Naive B cell (primary cell): ENCODE results near the gene DMBT1. TPM values are rescaled to one million over a fixed set of nuclear protein-coding genes. Genes with fewer than 3 reads are reported as not detected.
"Not testable (repeated sequence)": the region's sequence is repeated elsewhere in the genome, so short reads cannot be mapped to it uniquely, and the experiment has no call there.

Experiments used
- ATAC-seq, 2 donors: fragments of 150-1000 bp; cut with Tn5 transposase; 2 replicates each; pipeline ENCODE4 v1.10.0; 2021; ENCODE audit warnings: low read depth in 2 of 2, mild to moderate bottlenecking in 2 of 2, moderate library complexity in 2 of 2
- DNase-seq: peaks from one replicate; pipeline ENCODE4 v3.0.0; 2022
- H3K27ac Mint-ChIP-seq, 6 donors: one replicate each; pipeline ENCODE4 v1.8.0; 2020 to 2022; ENCODE audit warnings: mild to moderate bottlenecking in 6 of 6, mixed read lengths in 6 of 6, moderate library complexity in 5 of 6, inconsistent platforms in 2 of 6
- H3K27me3 Mint-ChIP-seq, 3 donors: one replicate each; pipeline ENCODE4 v1.8.0; 2021 to 2022; ENCODE audit warnings: mixed read lengths in 3 of 3, mild to moderate bottlenecking in 1 of 3
- H3K36me3 Mint-ChIP-seq, 2 donors: one replicate each; pipeline ENCODE4 v1.8.0; 2020 to 2022; ENCODE audit warnings: mixed read lengths in 2 of 2, inconsistent platforms in 1 of 2, mild to moderate bottlenecking in 1 of 2
- H3K4me1 Mint-ChIP-seq, 3 donors: one replicate each; pipeline ENCODE4 v1.8.0; 2020 to 2022; ENCODE audit warnings: mixed read lengths in 3 of 3, inconsistent platforms in 1 of 3, mild to moderate bottlenecking in 1 of 3, moderate library complexity in 1 of 3
- H3K4me3 Mint-ChIP-seq, 8 donors: one replicate each; pipeline ENCODE4 v1.8.0; 2020 to 2022; ENCODE audit warnings: mild to moderate bottlenecking in 8 of 8, mixed read lengths in 8 of 8, moderate library complexity in 8 of 8, inconsistent platforms in 2 of 8
- H3K9me3 Mint-ChIP-seq, 7 donors: one replicate each; pipeline ENCODE4 v1.8.0; 2020 to 2022; ENCODE audit warnings: mixed read lengths in 7 of 7, mild to moderate bottlenecking in 5 of 7, inconsistent platforms in 2 of 7, moderate library complexity in 1 of 7
- polyA plus RNA-seq, 6 donors: library from polyadenylated mRNA; unstranded; fragments of 300-500 nt; fragmentation: Illumina TruSeq; gene quantifications; one replicate each; pipeline ENCODE4 v1.2.3, GENCODE V29; 2021; ENCODE audit warnings: low read depth in 6 of 6

Gene DMBT1
- polyA plus RNA-seq, 6 donors from 2014 or later, result not detected

- Mint-ChIP-seq H3K4me3 (no peak overlapping the region), H3K9me3 (peaks cover 0 to 13% (median 6%) of the 10 kb centered on the region in 7 donors), H3K36me3 (no peaks in the 10 kb centered on the region), H3K27ac (no peak overlapping the region), H3K27me3 (peaks cover 7 to 18% (median 17%) of the 10 kb centered on the region in 3 donors), H3K4me1 (no peaks in the 10 kb centered on the region)
- DNase-seq (no peak), ATAC-seq (no peak)
Observed at GRCh38 chr10:122570920-122571319, 10.4 kb downstream of the DMBT1 start.

- Mint-ChIP-seq H3K4me1 (no peaks in the 10 kb centered on the region), H3K27ac (no peak overlapping the region), H3K4me3 (no peak overlapping the region), H3K36me3 (no peaks in the 10 kb centered on the region), H3K27me3 (peaks cover 6 to 18% (median 17%) of the 10 kb centered on the region in 3 donors), H3K9me3 (peaks cover 0 to 18% (median 8%) of the 10 kb centered on the region in 7 donors)
- ATAC-seq (no peak), DNase-seq (no peak)
Observed at GRCh38 chr10:122571892-122572291, 11.3 kb downstream of the DMBT1 start.

GRCh38 chr10:122575776-122576175, 15.2 kb downstream of the DMBT1 start:
- DNase-seq (no peak), ATAC-seq (no peak)
- peaks cover 0 to 6% (median 0%) of the 10 kb centered on the region in 3 donors for H3K27me3 Mint-ChIP-seq
- H3K9me3 Mint-ChIP-seq, result peaks cover 0 to 21% (median 7%) of the 10 kb centered on the region in 7 donors
- H3K36me3 Mint-ChIP-seq, result no peaks in the 10 kb centered on the region
- H3K4me1 Mint-ChIP-seq, result no peaks in the 10 kb centered on the region
- no peak overlapping the region for H3K27ac Mint-ChIP-seq
- no peak overlapping the region for H3K4me3 Mint-ChIP-seq

- no peak for ATAC-seq
- Mint-ChIP-seq H3K27me3 (peaks cover 0 to 6% (median 0%) of the 10 kb centered on the region in 3 donors), H3K4me3 (no peak overlapping the region), H3K36me3 (no peaks in the 10 kb centered on the region), H3K27ac (no peak overlapping the region), H3K9me3 (peaks cover 0 to 21% (median 7%) of the 10 kb centered on the region in 7 donors), H3K4me1 (no peaks in the 10 kb centered on the region)
- DNase-seq, result no peak
Observed at GRCh38 chr10:122576291-122576690, 15.7 kb downstream of the DMBT1 start.

- Mint-ChIP-seq H3K9me3 (peaks cover 0 to 21% (median 7%) of the 10 kb centered on the region in 7 donors), H3K27ac (peak overlapping the region in 1 of 6 donors; percentile 26), H3K27me3 (peaks cover 0 to 6% (median 0%) of the 10 kb centered on the region in 3 donors), H3K4me1 (no peaks in the 10 kb centered on the region), H3K4me3 (peak overlapping the region in 1 of 8 donors; percentile 72), H3K36me3 (no peaks in the 10 kb centered on the region)
- ATAC-seq (no peak), DNase-seq (no peak)
Observed at GRCh38 chr10:122577311-122577885, 16.8 kb downstream of the DMBT1 start.

GRCh38 chr10:122586070-122586469, 25.5 kb downstream of the DMBT1 start:
- not testable (repeated sequence) for H3K4me1 Mint-ChIP-seq, H3K9me3 Mint-ChIP-seq, H3K4me3 Mint-ChIP-seq, H3K27me3 Mint-ChIP-seq, H3K27ac Mint-ChIP-seq, DNase-seq, ATAC-seq, H3K36me3 Mint-ChIP-seq

GRCh38 chr10:122587098-122587760, 26.7 kb downstream of the DMBT1 start:
- Mint-ChIP-seq H3K27ac (peak overlapping the region in 1 of 6 donors; percentile 38), H3K36me3 (no peaks in the 10 kb centered on the region), H3K4me3 (no peak overlapping the region), H3K4me1 (no peaks in the 10 kb centered on the region), H3K9me3 (no peaks in the 10 kb centered on the region), H3K27me3 (peaks cover 0 to 5% (median 0%) of the 10 kb centered on the region in 3 donors)
- no peak for DNase-seq
- no peak for ATAC-seq

GRCh38 chr10:122588381-122588780, 27.8 kb downstream of the DMBT1 start:
- Mint-ChIP-seq H3K9me3 (peaks cover 0 to 2% (median 0%) of the 10 kb centered on the region in 7 donors), H3K4me3 (no peak overlapping the region), H3K27me3 (peaks cover 0 to 10% (median 0%) of the 10 kb centered on the region in 3 donors), H3K27ac (no peak overlapping the region), H3K36me3 (no peaks in the 10 kb centered on the region), H3K4me1 (no peaks in the 10 kb centered on the region)
- ATAC-seq (no peak), DNase-seq (no peak)

GRCh38 chr10:122590153-122590552, 29.6 kb downstream of the DMBT1 start:
- no peak overlapping the region for H3K4me3 Mint-ChIP-seq
- DNase-seq (no peak), ATAC-seq (no peak)
- peaks cover 0 to 10% (median 0%) of the 10 kb centered on the region in 3 donors for H3K27me3 Mint-ChIP-seq
- peaks cover 0 to 2% (median 0%) of the 10 kb centered on the region in 7 donors for H3K9me3 Mint-ChIP-seq
- H3K4me1 Mint-ChIP-seq, result no peaks in the 10 kb centered on the region
- no peak overlapping the region for H3K27ac Mint-ChIP-seq
- H3K36me3 Mint-ChIP-seq, result no peaks in the 10 kb centered on the region

GRCh38 chr10:122591736-122592135, 31.2 kb downstream of the DMBT1 start:
- H3K4me3 Mint-ChIP-seq, result no peak overlapping the region
- H3K9me3 Mint-ChIP-seq, result peaks cover 0 to 2% (median 0%) of the 10 kb centered on the region in 7 donors
- H3K36me3 Mint-ChIP-seq, result no peaks in the 10 kb centered on the region
- peaks cover 0 to 10% (median 0%) of the 10 kb centered on the region in 3 donors for H3K27me3 Mint-ChIP-seq
- no peak for DNase-seq
- no peaks in the 10 kb centered on the region for H3K4me1 Mint-ChIP-seq
- H3K27ac Mint-ChIP-seq, result no peak overlapping the region
- no peak for ATAC-seq

GRCh38 chr10:122592161-122592560, 31.6 kb downstream of the DMBT1 start:
- no peaks in the 10 kb centered on the region for H3K36me3 Mint-ChIP-seq
- DNase-seq (no peak), ATAC-seq (no peak)
- peaks cover 0 to 10% (median 0%) of the 10 kb centered on the region in 3 donors for H3K27me3 Mint-ChIP-seq
- H3K27ac Mint-ChIP-seq, result no peak overlapping the region
- H3K4me3 Mint-ChIP-seq, result no peak overlapping the region
- peaks cover 0 to 2% (median 0%) of the 10 kb centered on the region in 7 donors for H3K9me3 Mint-ChIP-seq
- no peaks in the 10 kb centered on the region for H3K4me1 Mint-ChIP-seq

GRCh38 chr10:122617476-122618270, 57.1 kb downstream of the DMBT1 start:
- Mint-ChIP-seq H3K27ac (no peak overlapping the region), H3K4me3 (no peak overlapping the region), H3K36me3 (no peaks in the 10 kb centered on the region), H3K9me3 (peaks cover 0 to 3% (median 1%) of the 10 kb centered on the region in 7 donors), H3K27me3 (peaks cover 2 to 8% (median 4%) of the 10 kb centered on the region in 3 donors), H3K4me1 (no peaks in the 10 kb centered on the region)
- DNase-seq (no peak), ATAC-seq (no peak)

- ATAC-seq (no peak), DNase-seq (no peak)
- no peaks in the 10 kb centered on the region for H3K4me1 Mint-ChIP-seq
- no peaks in the 10 kb centered on the region for H3K36me3 Mint-ChIP-seq
- no peak overlapping the region for H3K27ac Mint-ChIP-seq
- H3K27me3 Mint-ChIP-seq, result peaks cover 7 to 13% (median 8%) of the 10 kb centered on the region in 3 donors
- peaks cover 0 to 10% (median 3%) of the 10 kb centered on the region in 7 donors for H3K9me3 Mint-ChIP-seq
- H3K4me3 Mint-ChIP-seq, result no peak overlapping the region
Observed at GRCh38 chr10:122618461-122619165, 58.1 kb downstream of the DMBT1 start.
